ENCODE data around the gene NPPA.

- TF ChIP-seq CTCF (IDR thresholded peaks at IDR 0.05; ENCODE audit: poor library complexity) (no peak), EZH2 (IDR thresholded peaks at IDR 0.05; ENCODE audit: borderline replicate concordance) (no peak), EZH2phosphoT487 (IDR thresholded peaks at IDR 0.05; ENCODE audit: low read depth, severe bottlenecking, unreplicated experiment) (no peak)
Observed at GRCh38 chr1:11817192-11817591, 30.4 kb downstream of the NPPA start.

Measured in hepatocyte (in vitro differentiated cells).